IMR-90 (cell line): Measurements from ENCODE around the gene CHMP5.
"Not testable (repeated sequence)": the region's sequence is repeated elsewhere in the genome, so short reads cannot be mapped to it uniquely, and the experiment has no call there.

Experiments
- BHLHE40 ChIP-seq: fragments of 150-350 bp; IDR thresholded peaks from 2 replicates; pipeline ENCODE4 v1.6.1; 2016; ENCODE audit warnings: mild to moderate bottlenecking, low read depth, low read length
- CTCF ChIP-seq: conservative IDR thresholded peaks from 2 replicates; pipeline ENCODE4 v1.5.1; 2012; ENCODE audit warnings: mild to moderate bottlenecking, low read depth, low read length, improper control_type of control experiment
- MAFK ChIP-seq: IDR thresholded peaks from 2 replicates; pipeline ENCODE4 v1.6.1; 2012; ENCODE audit warnings: low read depth, low read length, improper control_type of control experiment
- MAZ ChIP-seq: IDR thresholded peaks from 2 replicates; pipeline ENCODE4 v1.6.1; 2012; ENCODE audit warnings: low read depth, mild to moderate bottlenecking, low read length, improper control_type of control experiment, moderate library complexity, borderline replicate concordance
- NFE2L2 ChIP-seq: fragments of 150-350 bp; IDR thresholded peaks from 2 replicates; pipeline ENCODE4 v1.6.1; 2016; ENCODE audit warnings: low read depth, mild to moderate bottlenecking, low read length
- POLR2A ChIP-seq: IDR thresholded peaks from 2 replicates; pipeline ENCODE4 v1.6.1; 2012; ENCODE audit warnings: mild to moderate bottlenecking, low read depth, low read length
- RCOR1 ChIP-seq: IDR thresholded peaks from 2 replicates; pipeline ENCODE4 v1.6.1; 2012; ENCODE audit warnings: mild to moderate bottlenecking, low read length, improper control_type of control experiment; ENCODE audit not compliant: insufficient replicate concordance
- RFX5 ChIP-seq: IDR thresholded peaks from 2 replicates; pipeline ENCODE4 v1.8.0; 2012; ENCODE audit warnings: low read depth, mild to moderate bottlenecking, low read length, moderate library complexity
- SMC3 ChIP-seq: fragments of 150-350 bp; IDR thresholded peaks from 2 replicates; pipeline ENCODE4 v1.6.1; 2016; ENCODE audit warnings: low read depth, mild to moderate bottlenecking, antibody characterized with exemption, low read length, moderate library complexity

GRCh38 chr9:33317136-33317535 is 52.3 kb downstream of the CHMP5 start:
- TF ChIP-seq CTCF, SMC3, RFX5, BHLHE40, POLR2A, MAZ, RCOR1, MAFK, NFE2L2: not testable (repeated sequence)
